Measurements from ENCODE around the gene TAF15. TPM values are rescaled to one million over a fixed set of nuclear protein-coding genes. Genes with fewer than 3 reads are reported as not detected.

TAF15 gene
- total RNA-seq, 2 donors from 2014 or later = 57.2 to 86.1 TPM

- Histone ChIP-seq H3K27ac (no peak overlapping the region), H3K4me1 (replicated peaks) (no peaks in the 10 kb centered on the region), H3K27me3 (replicated peaks; ENCODE audit: insufficient read depth) (no peaks in the 10 kb centered on the region), H3K36me3 (peaks cover 9 to 23% of the 10 kb centered on the region in 2 donors), H3K4me3 (no peak overlapping the region), H3K9me3 (no peaks in the 10 kb centered on the region)
- WGBS = 70% methylated on average over 4 of the region's 4 CpGs
- DNase-seq (ENCODE audit: low spot score) = no peak
- TF ChIP-seq POLR2A (IDR thresholded peaks at IDR 0.05) (no peak), CTCF (IDR thresholded peaks at IDR 0.05) (no peak), POLR2AphosphoS5 (IDR thresholded peaks at IDR 0.05) (no peak)
- intact Hi-C loops (cut with DNase I) = no loop called here
Measured at GRCh38 chr17:35847633-35848373, 38.5 kb downstream of the TAF15 start.

GRCh38 chr17:35849469-35850348, 40.4 kb downstream of the TAF15 start:
- H3K27ac ChIP-seq = no peak overlapping the region
- intact Hi-C loops (cut with DNase I) = no loop called here
- peaks cover 0 to 9% of the 10 kb centered on the region in 2 donors for H3K36me3 ChIP-seq
- DNase-seq (ENCODE audit: low spot score) = peak; percentile 38
- H3K9me3 ChIP-seq = no peaks in the 10 kb centered on the region
- WGBS = 61% methylated on average over 7 of the region's 7 CpGs
- no peaks in the 10 kb centered on the region for H3K27me3 ChIP-seq (replicated peaks; ENCODE audit: insufficient read depth)
- H3K4me3 ChIP-seq = no peak overlapping the region
- no peaks in the 10 kb centered on the region for H3K4me1 ChIP-seq (replicated peaks)
- TF ChIP-seq POLR2A (IDR thresholded peaks at IDR 0.05) = no peak
- TF ChIP-seq CTCF (IDR thresholded peaks at IDR 0.05) = peak; percentile 50 to 69 (median 54)

GRCh38 chr17:35855965-35856364, 46.7 kb downstream of the TAF15 start:
- no peaks in the 10 kb centered on the region for H3K27me3 ChIP-seq (replicated peaks; ENCODE audit: insufficient read depth)
- no peaks in the 10 kb centered on the region for H3K4me1 ChIP-seq (replicated peaks)
- WGBS = 54% methylated on average over 5 of the region's 5 CpGs
- TF ChIP-seq POLR2AphosphoS5 (IDR thresholded peaks at IDR 0.05) (no peak), CTCF (IDR thresholded peaks at IDR 0.05) (no peak), POLR2A (IDR thresholded peaks at IDR 0.05) (no peak)
- intact Hi-C loops (cut with DNase I) = no loop called here
- no peak overlapping the region for H3K27ac ChIP-seq
- DNase-seq (ENCODE audit: low spot score) = no peak
- no peaks in the 10 kb centered on the region for H3K36me3 ChIP-seq
- H3K4me3 ChIP-seq = no peak overlapping the region
- H3K9me3 ChIP-seq = no peaks in the 10 kb centered on the region

GRCh38 chr17:35856603-35857002, 47.3 kb downstream of the TAF15 start:
- Histone ChIP-seq H3K4me1 (replicated peaks) (no peaks in the 10 kb centered on the region), H3K4me3 (no peak overlapping the region), H3K27me3 (replicated peaks; ENCODE audit: insufficient read depth) (no peaks in the 10 kb centered on the region), H3K9me3 (no peaks in the 10 kb centered on the region), H3K27ac (no peak overlapping the region), H3K36me3 (no peaks in the 10 kb centered on the region)
- no peak for DNase-seq (ENCODE audit: low spot score)
- intact Hi-C loops (cut with DNase I) = no loop called here
- WGBS = 93% methylated on average over 2 of the region's 2 CpGs
- TF ChIP-seq POLR2AphosphoS5 (IDR thresholded peaks at IDR 0.05) = no peak

GRCh38 chr17:35864853-35865252, 55.6 kb downstream of the TAF15 start:
- H3K4me3 ChIP-seq = no peak overlapping the region
- H3K27me3 ChIP-seq (replicated peaks; ENCODE audit: insufficient read depth) = no peaks in the 10 kb centered on the region
- no peaks in the 10 kb centered on the region for H3K9me3 ChIP-seq
- 92% methylated on average over 7 of the region's 7 CpGs for WGBS
- intact Hi-C loops (cut with DNase I) = no loop called here
- no peak overlapping the region for H3K27ac ChIP-seq
- no peaks in the 10 kb centered on the region for H3K36me3 ChIP-seq
- H3K4me1 ChIP-seq (replicated peaks) = no peaks in the 10 kb centered on the region
- DNase-seq (ENCODE audit: low spot score) = no peak
- TF ChIP-seq POLR2AphosphoS5 (IDR thresholded peaks at IDR 0.05) = no peak
- no peak for TF ChIP-seq POLR2A (IDR thresholded peaks at IDR 0.05)
- no peak for TF ChIP-seq CTCF (IDR thresholded peaks at IDR 0.05)

Data from prostate gland (tissue), 2 donors.